ENCODE data around the gene ACOX3. TPM values are rescaled to one million over a fixed set of nuclear protein-coding genes. Genes with fewer than 3 reads are reported as not detected.

ACOX3 gene
- total RNA-seq, 4 donors from 2014 or later = 17.3 to 36.0 (median 24.5) TPM

DNA sequence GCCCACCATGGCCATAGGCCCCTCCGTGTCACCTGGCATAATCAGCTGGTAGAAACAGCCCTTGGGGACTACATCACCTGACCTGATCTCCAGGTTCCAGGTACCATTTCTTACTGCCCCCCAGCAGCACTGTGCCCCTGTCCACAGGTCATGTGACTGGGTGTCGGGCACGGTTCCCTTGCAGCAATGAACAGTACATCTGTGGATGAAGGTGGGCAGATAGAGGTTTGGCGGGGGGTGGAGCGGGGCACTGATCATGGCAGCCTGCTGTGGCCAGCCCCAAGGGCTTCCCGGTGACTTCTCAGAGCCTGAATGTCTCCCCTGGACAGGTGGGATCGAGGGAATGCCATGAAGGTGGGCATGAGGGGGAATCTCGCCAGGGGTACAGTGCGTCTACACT lies 37.8 kb upstream of the ACOX3 start:
- H3K36me3 ChIP-seq = peaks cover 0 to 52% (median 0%) of the 10 kb centered on the region in 3 donors
- H3K27ac ChIP-seq = no peak overlapping the region
- no peaks in the 10 kb centered on the region for H3K27me3 ChIP-seq
- H3K9me3 ChIP-seq = no peaks in the 10 kb centered on the region
- H3K4me3 ChIP-seq = no peak overlapping the region
- TF ChIP-seq, protein P1, sequence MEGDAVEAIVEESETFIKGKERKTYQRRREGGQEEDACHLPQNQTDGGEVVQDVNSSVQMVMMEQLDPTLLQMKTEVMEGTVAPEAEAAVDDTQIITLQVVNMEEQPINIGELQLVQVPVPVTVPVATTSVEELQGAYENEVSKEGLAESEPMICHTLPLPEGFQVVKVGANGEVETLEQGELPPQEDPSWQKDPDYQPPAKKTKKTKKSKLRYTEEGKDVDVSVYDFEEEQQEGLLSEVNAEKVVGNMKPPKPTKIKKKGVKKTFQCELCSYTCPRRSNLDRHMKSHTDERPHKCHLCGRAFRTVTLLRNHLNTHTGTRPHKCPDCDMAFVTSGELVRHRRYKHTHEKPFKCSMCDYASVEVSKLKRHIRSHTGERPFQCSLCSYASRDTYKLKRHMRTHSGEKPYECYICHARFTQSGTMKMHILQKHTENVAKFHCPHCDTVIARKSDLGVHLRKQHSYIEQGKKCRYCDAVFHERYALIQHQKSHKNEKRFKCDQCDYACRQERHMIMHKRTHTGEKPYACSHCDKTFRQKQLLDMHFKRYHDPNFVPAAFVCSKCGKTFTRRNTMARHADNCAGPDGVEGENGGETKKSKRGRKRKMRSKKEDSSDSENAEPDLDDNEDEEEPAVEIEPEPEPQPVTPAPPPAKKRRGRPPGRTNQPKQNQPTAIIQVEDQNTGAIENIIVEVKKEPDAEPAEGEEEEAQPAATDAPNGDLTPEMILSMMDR (IDR thresholded peaks at IDR 0.05) = no peak
- TF ChIP-seq POLR2A (IDR thresholded peaks at IDR 0.05) (no peak), EP300 (IDR thresholded peaks at IDR 0.05) (no peak)
- DNase-seq (ENCODE audit: low spot score in 2 of 2) = no peak
- peaks cover 0 to 8% (median 4%) of the 10 kb centered on the region in 4 donors for H3K4me1 ChIP-seq
- WGBS, 2 donors = 86 to 89% methylated on average over 9 of the region's 9 CpGs

DNA sequence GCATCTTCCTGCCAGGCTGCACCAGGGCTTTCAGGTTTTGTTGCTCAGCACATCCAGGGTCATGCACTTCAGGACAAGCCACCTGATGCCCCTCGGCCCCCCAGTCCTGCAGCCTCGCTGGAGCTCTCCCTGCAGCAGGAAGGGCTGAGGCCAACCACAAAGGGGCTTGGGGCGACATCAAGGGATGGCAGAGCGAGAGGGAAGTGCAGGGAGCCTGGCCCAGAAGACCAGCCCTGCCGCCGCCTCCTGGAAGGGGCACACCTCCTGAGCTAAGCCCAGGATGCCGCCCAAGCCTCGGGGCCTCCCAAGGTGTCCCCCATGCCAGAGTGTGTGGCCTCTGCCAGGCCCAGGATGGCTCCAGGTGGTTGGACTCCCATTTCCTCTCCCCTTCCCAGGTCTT lies 37.2 kb upstream of the ACOX3 start:
- Histone ChIP-seq H3K27ac (no peak overlapping the region), H3K9me3 (no peaks in the 10 kb centered on the region), H3K27me3 (no peaks in the 10 kb centered on the region), H3K36me3 (peaks cover 0 to 52% (median 0%) of the 10 kb centered on the region in 3 donors), H3K4me1 (peaks cover 0 to 15% (median 7%) of the 10 kb centered on the region in 4 donors), H3K4me3 (no peak overlapping the region)
- WGBS, 2 donors = 94 to 95% methylated on average over 4 to 5 of the region's 8 CpGs
- no peak for DNase-seq (ENCODE audit: low spot score in 2 of 2)
- TF ChIP-seq EP300 (IDR thresholded peaks at IDR 0.05) (no peak), POLR2A (IDR thresholded peaks at IDR 0.05) (no peak)
- TF ChIP-seq, protein P1 (IDR thresholded peaks at IDR 0.05) = no peak

- TF ChIP-seq POLR2A (IDR thresholded peaks at IDR 0.05) (no peak), EP300 (IDR thresholded peaks at IDR 0.05) (no peak)
- TF ChIP-seq, protein P1 (IDR thresholded peaks at IDR 0.05) = no peak
- 92 to 95% methylated on average over 12 to 15 of the region's 16 CpGs for WGBS, 2 donors
- H3K9me3 ChIP-seq = no peaks in the 10 kb centered on the region
- no peak for DNase-seq (ENCODE audit: low spot score in 2 of 2)
- peaks cover 0 to 52% (median 0%) of the 10 kb centered on the region in 3 donors for H3K36me3 ChIP-seq
- no peaks in the 10 kb centered on the region for H3K27me3 ChIP-seq
- no peak overlapping the region for H3K27ac ChIP-seq
- H3K4me1 ChIP-seq = peaks cover 0 to 20% (median 10%) of the 10 kb centered on the region in 4 donors
- H3K4me3 ChIP-seq = no peak overlapping the region
Measured at GRCh38 chr4:8477095-8477635, 36.6 kb upstream of the ACOX3 start.

- 88 to 95% methylated on average over 28 to 29 of the region's 29 CpGs for WGBS, 2 donors
- DNase-seq (ENCODE audit: low spot score in 2 of 2) = no peak
- peaks cover 0 to 28% (median 15%) of the 10 kb centered on the region in 4 donors for H3K4me1 ChIP-seq
- H3K36me3 ChIP-seq = peaks cover 0 to 61% (median 0%) of the 10 kb centered on the region in 3 donors
- TF ChIP-seq EP300 (IDR thresholded peaks at IDR 0.05) (no peak), POLR2A (IDR thresholded peaks at IDR 0.05) (no peak)
- TF ChIP-seq, protein P1 (IDR thresholded peaks at IDR 0.05) = no peak
- no peaks in the 10 kb centered on the region for H3K27me3 ChIP-seq
- H3K27ac ChIP-seq = no peak overlapping the region
- no peaks in the 10 kb centered on the region for H3K9me3 ChIP-seq
- H3K4me3 ChIP-seq = no peak overlapping the region
Measured at GRCh38 chr4:8475751-8476575, 35.4 kb upstream of the ACOX3 start.

DNA sequence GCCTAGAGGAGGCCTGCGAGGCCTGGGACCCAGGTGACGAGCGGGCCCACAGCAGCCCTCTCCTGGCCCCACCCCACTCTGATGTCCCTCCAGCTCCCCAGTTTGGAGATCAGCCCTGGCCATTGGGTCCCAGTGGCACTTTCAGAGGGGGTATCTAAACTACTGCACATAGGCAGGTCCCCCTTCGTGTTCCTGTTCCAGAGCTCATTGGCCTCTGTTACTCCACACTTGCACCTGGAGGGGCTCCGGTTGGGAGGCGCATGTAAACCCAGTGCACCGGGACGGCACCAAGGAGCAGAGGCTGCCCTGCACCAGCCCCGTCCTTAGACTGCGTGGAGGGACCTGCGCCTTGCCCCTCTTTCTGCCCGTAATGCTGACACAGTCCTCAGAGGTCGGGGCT lies 34.3 kb upstream of the ACOX3 start:
- no peak overlapping the region for H3K4me3 ChIP-seq
- no peak for TF ChIP-seq POLR2A (IDR thresholded peaks at IDR 0.05)
- TF ChIP-seq, protein P1 (IDR thresholded peaks at IDR 0.05) = no peak
- TF ChIP-seq EP300 (IDR thresholded peaks at IDR 0.05) = no peak
- H3K36me3 ChIP-seq = peaks cover 0 to 72% (median 0%) of the 10 kb centered on the region in 3 donors
- no peaks in the 10 kb centered on the region for H3K9me3 ChIP-seq
- no peaks in the 10 kb centered on the region for H3K27me3 ChIP-seq
- H3K27ac ChIP-seq = no peak overlapping the region
- WGBS, 2 donors = 91 to 93% methylated on average over 10 to 13 of the region's 13 CpGs
- peaks cover 0 to 28% (median 15%) of the 10 kb centered on the region in 4 donors for H3K4me1 ChIP-seq
- DNase-seq (ENCODE audit: low spot score in 2 of 2) = no peak
